K562 (cell line): Measurements from ENCODE around the gene HLA-F. TPM values are rescaled to one million over a fixed set of nuclear protein-coding genes. Genes with fewer than 3 reads are reported as not detected.

ENCODE experiments used
- ATAC-seq: fragments of 200-7000 bp; cut with Tn5 transposase; 3 replicates; pipeline ENCODE4 v1.9.1; 2020; ENCODE audit warnings: moderate library complexity
- BruUV-seq: library from RNA; stranded (reverse); fragments of 400-500 nt; replicated peaks from 2 replicates; lab custom pipeline; 2021; lab: Mats Ljungman, UMichigan
- CTCF ChIA-PET: fragments of 300-600 bp; formaldehyde crosslinking; extraction: SDS; loops from one replicate; lab custom pipeline; 2021; ENCODE audit warnings: low intra/inter-chr PET ratio; lab: Yijun Ruan, JAX
- POLR2A ChIA-PET: fragments of 300-600, 350-650 bp; sonication (Branson Sonifier 250); formaldehyde crosslinking; extraction: SDS; loops from one replicate; lab custom pipeline; 2021; ENCODE audit warnings: antibody characterized with exemption, inconsistent platforms; lab: Yijun Ruan, JAX
- DNase-seq, 4 experiments: peaks; one replicate each; pipeline versions ENCODE4 v3.0.0 to v3.0.0-alpha.2; 2011 to 2018; ENCODE audit warnings: low spot score in 3 of 4, mixed read lengths in 3 of 4; ENCODE audit errors: extremely low read depth in 1 of 4
- FAIRE-seq: peaks from 2 replicates; lab custom pipeline; 2011; peaks lifted over from hg19 to GRCh38; lab: Jason Lieb, UNC
- H2AFZ ChIP-seq: 2 replicates; pipeline ENCODE4 v1.6.0; 2011; ENCODE audit warnings: low read depth, low read length, control low read depth, inconsistent platforms
- H3K27ac ChIP-seq: fragments of 200-600 bp; 3 replicates; pipeline ENCODE4 v1.8.0; 2011; ENCODE audit warnings: low read depth, mild to moderate bottlenecking, control low read depth, inconsistent platforms, low read length, moderate library complexity, mixed read lengths; ENCODE audit errors: extremely low read depth
- H3K27me3 ChIP-seq, 2 experiments: fragments of 300-600 bp in 1 of 2; 2 replicates in 1 of 2; 3 replicates in 1 of 2; pipeline versions ENCODE4 v1.6.0 to v1.8.0; 2011; ENCODE audit warnings: inconsistent platforms in 2 of 2, low read length in 2 of 2, mild to moderate bottlenecking in 1 of 2, mixed read lengths in 1 of 2, moderate library complexity in 1 of 2; ENCODE audit not compliant: control insufficient read depth in 2 of 2, insufficient read depth in 2 of 2
- H3K36me3 ChIP-seq: fragments of 300-600 bp; 3 replicates; pipeline ENCODE4 v1.8.0; 2011; ENCODE audit warnings: mild to moderate bottlenecking, low read length, inconsistent platforms; ENCODE audit not compliant: control insufficient read depth, insufficient read depth
- H3K4me1 ChIP-seq, 2 experiments: fragments of 200-600 bp in 1 of 2; replicated peaks in 1 of 2; 2 replicates in 1 of 2; 3 replicates in 1 of 2; pipeline versions ENCODE4 v1.5.1 to v1.8.0; 2011; ENCODE audit warnings: inconsistent platforms in 2 of 2, low read length in 2 of 2, mild to moderate bottlenecking in 1 of 2, mixed read lengths in 1 of 2, moderate library complexity in 1 of 2; ENCODE audit not compliant: control insufficient read depth in 2 of 2, insufficient read depth in 2 of 2
- H3K4me2 ChIP-seq: 2 replicates; pipeline ENCODE4 v1.6.1; 2011; ENCODE audit warnings: low read length, control low read depth, inconsistent platforms, mixed read lengths; ENCODE audit not compliant: insufficient read depth
- H3K4me3 ChIP-seq: fragments of 200-600 bp; sonication (generic), shearing (Covaris generic); 2 replicates; pipeline ENCODE4 v1.5.1; 2016; ENCODE audit warnings: control low read depth, inconsistent platforms
- H3K79me2 ChIP-seq: fragments of 200-600 bp; 3 replicates; pipeline ENCODE4 v1.8.0; 2011; ENCODE audit warnings: low read length, inconsistent platforms; ENCODE audit not compliant: control insufficient read depth, insufficient read depth
- H3K9ac ChIP-seq, 2 experiments: 2 replicates each; pipeline versions ENCODE4 v1.6.0 to v1.6.1; 2011; ENCODE audit warnings: low read depth in 2 of 2, low read length in 2 of 2, control low read depth in 1 of 2, inconsistent platforms in 1 of 2, mild to moderate bottlenecking in 1 of 2, mixed read lengths in 1 of 2; ENCODE audit not compliant: insufficient read depth in 1 of 2
- H3K9me1 ChIP-seq: one replicate; pipeline ENCODE4 v1.6.0; 2011; ENCODE audit warnings: inconsistent platforms, mild to moderate bottlenecking, low read length, moderate library complexity; ENCODE audit not compliant: control insufficient read depth, insufficient read depth
- H3K9me3 ChIP-seq: replicated peaks from 2 replicates; pipeline ENCODE4 v1.5.1; 2011; ENCODE audit warnings: low read depth, low read length, inconsistent platforms; ENCODE audit not compliant: control insufficient read depth, insufficient read depth
- H4K20me1 ChIP-seq: replicated peaks from 2 replicates; pipeline ENCODE4 v1.6.1; 2011; ENCODE audit warnings: low read length, inconsistent platforms, mixed read lengths; ENCODE audit not compliant: control insufficient read depth, insufficient read depth
- ARID2 ChIP-seq: fragments of 450-650 bp; IDR thresholded peaks from 2 replicates; pipeline ENCODE4 v1.6.1; 2017; ENCODE audit warnings: antibody characterized with exemption, mild to moderate bottlenecking
- EP300 ChIP-seq: IDR thresholded peaks from 2 replicates; pipeline ENCODE4 v1.6.1; 2012; ENCODE audit warnings: low read length, improper control_type of control experiment
- HOXB6 ChIP-seq: fragments of 250-450 bp; sonication (Bioruptor Pico); IDR thresholded peaks from 2 replicates; pipeline ENCODE4 v1.5.1; 2022; ENCODE audit warnings: mild to moderate bottlenecking, borderline replicate concordance
- NR2F6 ChIP-seq: fragments of 450-650 bp; formaldehyde crosslinking; IDR thresholded peaks from 2 replicates; pipeline ENCODE4 v1.4.0; 2020; ENCODE audit warnings: mild to moderate bottlenecking
- SRSF1 ChIP-seq: fragments of 200-400 bp; formaldehyde crosslinking; IDR thresholded peaks from 2 replicates; pipeline ENCODE4 v1.6.1; 2017; ENCODE audit warnings: mild to moderate bottlenecking, low read depth, low read length, moderate library complexity
- ZNF583 ChIP-seq: fragments of 250-450 bp; sonication (Bioruptor Pico); IDR thresholded peaks from 2 replicates; pipeline ENCODE4 v1.4.0; 2020
- WGBS: fragments of 100-300 bp; shearing (Covaris generic); methylation state at CpG from one replicate; pipeline ENCODE4 v1.1.6; 2016; ENCODE audit warnings: low coverage, mixed read lengths; ENCODE audit not compliant: insufficient coverage; ENCODE audit errors: missing lambda C conversion rate; 5-methylcytosine and 5-hydroxymethylcytosine counted together
- in situ Hi-C: fragments of 300-500 bp; cut with MboI; formaldehyde crosslinking; loops from 4 replicates; pipeline ENCODE4 v1.15.0; 2018; ENCODE audit warnings: inconsistent platforms, mixed read lengths
- intact Hi-C: fragments of 100-400 bp; cut with micrococcal nuclease; formaldehyde crosslinking; loops from 2 replicates; pipeline ENCODE4 v1.14.2; 2022
- polyA plus RNA-seq, 8 experiments: library from polyadenylated mRNA; depleted of rRNA in 4 of 8; stranded (reverse) in 5 of 8; unstranded in 3 of 8; fragments of >200 nt; fragmentation: Nextera tagmentation in 2 of 8; fragmentation: Illumina TruSeq in 1 of 8; extraction: Ambion mirVana in 2 of 8; extraction: Trizol in 1 of 8; gene quantifications; 2 replicates each; pipeline versions ENCODE4 v1.2.1 to v1.2.3, GENCODE V29; 2011 to 2014; ENCODE audit warnings: inconsistent platforms in 1 of 8, missing spikeins in 1 of 8
- total RNA-seq, 7 experiments: library from RNA; depleted of rRNA in 6 of 7; stranded (reverse); fragments of >200 nt in 6 of 7; fragmentation: Illumina TruSeq in 2 of 7; extraction: Trizol in 2 of 7; gene quantifications; 2 replicates each; pipeline versions ENCODE4 v1.2.1 to v1.2.3, GENCODE V29; 2011 to 2021; ENCODE audit warnings: low replicate concordance in 1 of 7
- TF ChIP-seq, protein P1 (sequence below), 2 experiments: fragments of 150-350 bp in 1 of 2; IDR thresholded peaks; 2 replicates each; pipeline ENCODE4 v1.6.1; 2012 to 2016; ENCODE audit warnings: low read depth in 2 of 2, low read length in 2 of 2, mild to moderate bottlenecking in 1 of 2, moderate library complexity in 1 of 2
- TF ChIP-seq, protein P2 (sequence below), 2 experiments: fragments of 450-650 bp; formaldehyde crosslinking in 1 of 2; IDR thresholded peaks; 2 replicates each; pipeline versions ENCODE4 v1.4.0 to v1.6.1; 2014 to 2020; ENCODE audit warnings: mild to moderate bottlenecking in 2 of 2, borderline replicate concordance in 1 of 2, low read depth in 1 of 2

Gene HLA-F
- total and polyA plus RNA-seq, 9 of the 15 experiments (the other 6 are each of a cell fraction or from before 2014, with no cell fraction given) = 0.40 to 0.76 (median 0.46) TPM; not detected in 6

DNA sequence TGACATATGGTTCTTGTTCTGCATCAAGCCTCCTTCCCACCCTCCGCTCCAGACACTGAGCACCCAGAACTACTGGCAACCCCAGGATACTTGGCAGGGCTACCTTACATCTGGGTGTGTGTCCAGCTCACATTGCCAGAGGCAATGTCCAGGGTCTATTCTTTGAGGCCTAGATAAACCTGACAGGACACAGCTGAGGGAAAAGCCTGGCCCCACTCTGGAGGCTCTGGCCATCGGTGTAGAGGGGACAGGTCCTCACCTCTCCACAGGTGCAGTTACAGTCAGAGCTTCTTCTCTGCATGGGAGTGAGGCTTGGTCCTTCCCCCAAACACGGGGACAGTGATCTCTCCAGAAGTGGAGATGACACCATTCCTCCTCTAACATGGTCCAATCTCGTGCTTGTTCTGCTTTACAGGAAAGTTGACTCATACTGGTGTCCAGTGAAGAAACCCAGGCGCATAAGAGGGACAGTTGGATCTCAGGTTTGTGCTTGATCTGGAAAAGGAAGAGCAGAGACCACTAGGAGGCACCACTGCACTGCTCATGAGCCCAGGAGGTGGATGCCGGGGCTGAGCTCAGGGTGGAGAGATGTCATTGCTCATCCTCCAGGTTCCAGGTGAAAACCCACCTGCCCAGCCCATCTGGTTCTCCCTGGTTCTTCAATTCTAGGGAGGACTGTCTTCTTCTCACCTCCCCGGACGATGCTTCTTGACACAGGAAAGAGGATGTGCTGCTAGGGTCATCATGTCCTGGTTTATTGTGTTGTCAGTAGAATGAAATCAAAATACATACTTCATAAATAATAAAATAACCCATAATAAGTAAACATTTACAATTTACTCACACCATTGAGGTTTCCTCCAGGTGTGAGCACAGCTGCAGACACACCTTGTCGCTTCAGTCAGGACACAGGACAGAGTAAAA lies 14.7 kb downstream of the HLA-F start:
- Histone ChIP-seq H3K9me3 (no peaks in the 10 kb centered on the region; the same call in 1 of the 2 replicates), H2AFZ (no peak overlapping the region), H3K27me3 (0 out of 5 replicates have a peak, but pooled peaks cover 0 to 4% of the 10 kb centered on the region in 2 experiments), H3K79me2 (no peaks in the 10 kb centered on the region), H3K4me2 (no peak overlapping the region), H3K4me3 (no peak overlapping the region), H3K4me1 (no peaks in the 10 kb centered on the region), H3K9ac (no peak overlapping the region), H3K27ac (no peak overlapping the region), H3K36me3 (no peaks in the 10 kb centered on the region), H3K9me1 (no peaks in the 10 kb centered on the region), H4K20me1 (no peaks in the 10 kb centered on the region; the same call in 1 of the 2 replicates)
- ChIA-PET POLR2A (interaction anchor here (0.9 to 1.1 kb wide), 3 partner anchors 10 to 394 kb away, joined by 3 read pairs; no protein-coding TSS in a partner anchor), CTCF (interaction anchor here (0.6 to 1.8 kb wide), 5 partner anchors 15 to 106 kb away, joined by 3 to 18 read pairs (median 3); no protein-coding TSS in a partner anchor)
- intact Hi-C loops (loop anchor here (1.0 to 10.0 kb wide), 3 partner anchors 15 to 277 kb away; no protein-coding TSS in a partner anchor), in situ Hi-C loops (loop anchor here (10.0 to 25.0 kb wide), 2 partner anchors 99 to 267 kb away; partner anchors contain the start of gene HLA-G)
- FAIRE-seq (peak; percentile 66), ATAC-seq (peak; percentile 96), DNase-seq (peak; percentile 52 to 78 (median 60))
- no TSS peak for BruUV-seq
- WGBS = 6% methylated on average over 8 of the region's 9 CpGs
- no peak for TF ChIP-seq ZNF583 (CRISPR knock-in tag)
- TF ChIP-seq, protein P1, sequence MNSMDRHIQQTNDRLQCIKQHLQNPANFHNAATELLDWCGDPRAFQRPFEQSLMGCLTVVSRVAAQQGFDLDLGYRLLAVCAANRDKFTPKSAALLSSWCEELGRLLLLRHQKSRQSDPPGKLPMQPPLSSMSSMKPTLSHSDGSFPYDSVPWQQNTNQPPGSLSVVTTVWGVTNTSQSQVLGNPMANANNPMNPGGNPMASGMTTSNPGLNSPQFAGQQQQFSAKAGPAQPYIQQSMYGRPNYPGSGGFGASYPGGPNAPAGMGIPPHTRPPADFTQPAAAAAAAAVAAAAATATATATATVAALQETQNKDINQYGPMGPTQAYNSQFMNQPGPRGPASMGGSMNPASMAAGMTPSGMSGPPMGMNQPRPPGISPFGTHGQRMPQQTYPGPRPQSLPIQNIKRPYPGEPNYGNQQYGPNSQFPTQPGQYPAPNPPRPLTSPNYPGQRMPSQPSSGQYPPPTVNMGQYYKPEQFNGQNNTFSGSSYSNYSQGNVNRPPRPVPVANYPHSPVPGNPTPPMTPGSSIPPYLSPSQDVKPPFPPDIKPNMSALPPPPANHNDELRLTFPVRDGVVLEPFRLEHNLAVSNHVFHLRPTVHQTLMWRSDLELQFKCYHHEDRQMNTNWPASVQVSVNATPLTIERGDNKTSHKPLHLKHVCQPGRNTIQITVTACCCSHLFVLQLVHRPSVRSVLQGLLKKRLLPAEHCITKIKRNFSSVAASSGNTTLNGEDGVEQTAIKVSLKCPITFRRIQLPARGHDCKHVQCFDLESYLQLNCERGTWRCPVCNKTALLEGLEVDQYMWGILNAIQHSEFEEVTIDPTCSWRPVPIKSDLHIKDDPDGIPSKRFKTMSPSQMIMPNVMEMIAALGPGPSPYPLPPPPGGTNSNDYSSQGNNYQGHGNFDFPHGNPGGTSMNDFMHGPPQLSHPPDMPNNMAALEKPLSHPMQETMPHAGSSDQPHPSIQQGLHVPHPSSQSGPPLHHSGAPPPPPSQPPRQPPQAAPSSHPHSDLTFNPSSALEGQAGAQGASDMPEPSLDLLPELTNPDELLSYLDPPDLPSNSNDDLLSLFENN (IDR thresholded peaks at IDR 0.05; ENCODE audit: low read depth in 2 of 2, low read length in 2 of 2) = no peak
- no peak for TF ChIP-seq SRSF1
- TF ChIP-seq, protein P2, sequence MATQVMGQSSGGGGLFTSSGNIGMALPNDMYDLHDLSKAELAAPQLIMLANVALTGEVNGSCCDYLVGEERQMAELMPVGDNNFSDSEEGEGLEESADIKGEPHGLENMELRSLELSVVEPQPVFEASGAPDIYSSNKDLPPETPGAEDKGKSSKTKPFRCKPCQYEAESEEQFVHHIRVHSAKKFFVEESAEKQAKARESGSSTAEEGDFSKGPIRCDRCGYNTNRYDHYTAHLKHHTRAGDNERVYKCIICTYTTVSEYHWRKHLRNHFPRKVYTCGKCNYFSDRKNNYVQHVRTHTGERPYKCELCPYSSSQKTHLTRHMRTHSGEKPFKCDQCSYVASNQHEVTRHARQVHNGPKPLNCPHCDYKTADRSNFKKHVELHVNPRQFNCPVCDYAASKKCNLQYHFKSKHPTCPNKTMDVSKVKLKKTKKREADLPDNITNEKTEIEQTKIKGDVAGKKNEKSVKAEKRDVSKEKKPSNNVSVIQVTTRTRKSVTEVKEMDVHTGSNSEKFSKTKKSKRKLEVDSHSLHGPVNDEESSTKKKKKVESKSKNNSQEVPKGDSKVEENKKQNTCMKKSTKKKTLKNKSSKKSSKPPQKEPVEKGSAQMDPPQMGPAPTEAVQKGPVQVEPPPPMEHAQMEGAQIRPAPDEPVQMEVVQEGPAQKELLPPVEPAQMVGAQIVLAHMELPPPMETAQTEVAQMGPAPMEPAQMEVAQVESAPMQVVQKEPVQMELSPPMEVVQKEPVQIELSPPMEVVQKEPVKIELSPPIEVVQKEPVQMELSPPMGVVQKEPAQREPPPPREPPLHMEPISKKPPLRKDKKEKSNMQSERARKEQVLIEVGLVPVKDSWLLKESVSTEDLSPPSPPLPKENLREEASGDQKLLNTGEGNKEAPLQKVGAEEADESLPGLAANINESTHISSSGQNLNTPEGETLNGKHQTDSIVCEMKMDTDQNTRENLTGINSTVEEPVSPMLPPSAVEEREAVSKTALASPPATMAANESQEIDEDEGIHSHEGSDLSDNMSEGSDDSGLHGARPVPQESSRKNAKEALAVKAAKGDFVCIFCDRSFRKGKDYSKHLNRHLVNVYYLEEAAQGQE (IDR thresholded peaks at IDR 0.05; ENCODE audit: borderline replicate concordance) = peak; percentile 85
- TF ChIP-seq, protein P2 (CRISPR knock-in tag; IDR thresholded peaks at IDR 0.05; ENCODE audit: low read depth) = no peak
- TF ChIP-seq HOXB6 (CRISPR knock-in tag) = no peak
- no peak for TF ChIP-seq EP300
- no peak for TF ChIP-seq NR2F6 (CRISPR knock-in tag)
- TF ChIP-seq ARID2 = peak; percentile 80; the same call in 1 of the 2 replicates
